HG03066 (cell line): ENCODE measurements around the gene PPP1R14B.

Experiments
- ATAC-seq: cut with Tn5 transposase; IDR thresholded peaks from one replicate; pipeline ENCODE4 v1.9.1; 2021; ENCODE audit warnings: low read depth; ENCODE audit not compliant: unreplicated experiment

The PPP1R14B gene

GRCh38 chr11:64262271-64263002, 15.7 kb upstream of the PPP1R14B start:
- no peak for ATAC-seq

GRCh38 chr11:64261556-64262080, 14.9 kb upstream of the PPP1R14B start:
- ATAC-seq, result no peak

- no peak for ATAC-seq
Measured at GRCh38 chr11:64260147-64260708, 13.5 kb upstream of the PPP1R14B start.

- no peak for ATAC-seq
Measured at GRCh38 chr11:64259533-64260067, 12.9 kb upstream of the PPP1R14B start.

GRCh38 chr11:64258946-64259532, 12.3 kb upstream of the PPP1R14B start:
- ATAC-seq, result no peak

- ATAC-seq, result no peak
Measured at GRCh38 chr11:64258356-64258755, 11.6 kb upstream of the PPP1R14B start.

GRCh38 chr11:64256300-64256699, 9.6 kb upstream of the PPP1R14B start:
- no peak for ATAC-seq

- no peak for ATAC-seq
Measured at GRCh38 chr11:64255135-64256128, 8.7 kb upstream of the PPP1R14B start.

GRCh38 chr11:64254326-64254725, 7.6 kb upstream of the PPP1R14B start:
- ATAC-seq, result no peak

- ATAC-seq, result no peak
Measured at GRCh38 chr11:64253481-64253880, 6.7 kb upstream of the PPP1R14B start.

- no peak for ATAC-seq
Measured at GRCh38 chr11:64253043-64253442, 6.3 kb upstream of the PPP1R14B start.

GRCh38 chr11:64252003-64252872, 5.5 kb upstream of the PPP1R14B start:
- ATAC-seq, result no peak

- ATAC-seq, result no peak
Measured at GRCh38 chr11:64251753-64252002, 4.9 kb upstream of the PPP1R14B start.

GRCh38 chr11:64251016-64251752, 4.4 kb upstream of the PPP1R14B start, which contains the start of gene PLCB3:
TSS of gene PLCB3 (plus strand) at chr11:64251530. CDS start at chr11:64251650, 120 bp downstream.
- ATAC-seq, result peak; percentile 48

GRCh38 chr11:64250415-64251015, 3.8 kb upstream of the PPP1R14B start:
- ATAC-seq, result no peak

GRCh38 chr11:64249563-64250414, 3.0 kb upstream of the PPP1R14B start:
- ATAC-seq, result no peak

- no peak for ATAC-seq
Measured at GRCh38 chr11:64249038-64249437, 2.3 kb upstream of the PPP1R14B start.

- ATAC-seq, result no peak
Measured at GRCh38 chr11:64248578-64248977, 1.8 kb upstream of the PPP1R14B start.
